Ishikawa (cell line): ENCODE measurements around the gene MERTK.

Experiments used
- CEBPB ChIP-seq: IDR thresholded peaks from 2 replicates; pipeline ENCODE4 v1.6.1; 2012
- CREB1 ChIP-seq: IDR thresholded peaks from 2 replicates; pipeline ENCODE4 v1.6.1; 2012; ENCODE audit warnings: low read depth
- EP300 ChIP-seq: IDR thresholded peaks from 2 replicates; pipeline ENCODE4 v1.6.1; 2012; ENCODE audit warnings: borderline replicate concordance
- FOXM1 ChIP-seq: IDR thresholded peaks from 2 replicates; pipeline ENCODE4 v1.6.1; 2012; ENCODE audit warnings: low read depth, borderline replicate concordance
- MAX ChIP-seq: IDR thresholded peaks from 2 replicates; pipeline ENCODE4 v1.6.1; 2012
- NFIC ChIP-seq: IDR thresholded peaks from 2 replicates; pipeline ENCODE4 v1.6.1; 2012
- RAD21 ChIP-seq: IDR thresholded peaks from 2 replicates; pipeline ENCODE4 v1.6.1; 2012; ENCODE audit warnings: low read depth
- REST ChIP-seq: IDR thresholded peaks from 2 replicates; pipeline ENCODE4 v1.6.1; 2012; ENCODE audit warnings: low read depth, mild to moderate bottlenecking
- TAF1 ChIP-seq: IDR thresholded peaks from 2 replicates; pipeline ENCODE4 v1.6.1; 2012; ENCODE audit warnings: low read depth, mild to moderate bottlenecking
- TCF12 ChIP-seq: IDR thresholded peaks from 2 replicates; pipeline ENCODE4 v1.6.1; 2012; ENCODE audit warnings: low read depth
- TEAD4 ChIP-seq: IDR thresholded peaks from 2 replicates; pipeline ENCODE4 v1.6.1; 2012
- USF1 ChIP-seq: IDR thresholded peaks from 2 replicates; pipeline ENCODE4 v1.6.1; 2012
- YY1 ChIP-seq: IDR thresholded peaks from 2 replicates; pipeline ENCODE4 v1.6.1; 2012; ENCODE audit warnings: low read depth
- ZBTB7A ChIP-seq: IDR thresholded peaks from 2 replicates; pipeline ENCODE4 v1.6.1; 2012; ENCODE audit warnings: low read depth

The MERTK gene

GRCh38 chr2:111917106-111917505 lies 18.7 kb downstream of the MERTK start:
- TF ChIP-seq FOXM1: no peak

- TF ChIP-seq REST: no peak
- no peak for TF ChIP-seq TAF1
- no peak for TF ChIP-seq EP300
- no peak for TF ChIP-seq ZBTB7A
- TF ChIP-seq FOXM1: no peak
- no peak for TF ChIP-seq TCF12
- no peak for TF ChIP-seq MAX
- no peak for TF ChIP-seq CREB1
- no peak for TF ChIP-seq USF1
- TF ChIP-seq TEAD4: no peak
Measured at GRCh38 chr2:111918383-111918806, 20.0 kb downstream of the MERTK start.

- TF ChIP-seq NFIC (no peak), EP300 (no peak), TAF1 (no peak), YY1 (no peak), REST (no peak)
Measured at GRCh38 chr2:111919365-111919764, 21.0 kb downstream of the MERTK start.

GRCh38 chr2:111919794-111920608 lies 21.6 kb downstream of the MERTK start:
- TF ChIP-seq CEBPB: no peak
- no peak for TF ChIP-seq TAF1
- TF ChIP-seq TEAD4: no peak
- no peak for TF ChIP-seq TCF12
- no peak for TF ChIP-seq REST
- no peak for TF ChIP-seq NFIC

- TF ChIP-seq CEBPB: no peak
Measured at GRCh38 chr2:111923276-111923804, 24.9 kb downstream of the MERTK start.

- no peak for TF ChIP-seq USF1
- no peak for TF ChIP-seq RAD21
Measured at GRCh38 chr2:111924617-111925107, 26.3 kb downstream of the MERTK start.
